Cardiac muscle cell (in vitro differentiated cells and primary cell): ENCODE data around the gene LRRC8E. TPM values are rescaled to one million over a fixed set of nuclear protein-coding genes. Genes with fewer than 3 reads are reported as not detected.
A peak's percentile ranks its signal among the peaks of the same experiment; 100 is the strongest.

Experiments
- DNase-seq, 2 donors: peaks; one replicate each; pipeline versions ENCODE4 v3.0.0 to v3.0.0-alpha.2; 2010 to 2017; ENCODE audit warnings: low read depth in 1 of 2, low spot score in 1 of 2
- H3K27ac ChIP-seq: fragments of 200-600 bp; sonication (generic); 2 replicates; pipeline ENCODE4 v1.5.1; 2016
- H3K27me3 ChIP-seq: fragments of 200-600 bp; sonication (generic); 2 replicates; pipeline ENCODE4 v1.6.0; 2016; ENCODE audit warnings: control low read depth
- H3K36me3 ChIP-seq: fragments of 200-600 bp; sonication (generic); 2 replicates; pipeline ENCODE4 v1.5.1; 2016; ENCODE audit warnings: control low read depth
- H3K4me1 ChIP-seq: fragments of 200-600 bp; sonication (generic); 2 replicates; pipeline ENCODE4 v1.8.1; 2017; ENCODE audit warnings: low read depth, mild to moderate bottlenecking, mixed run types
- H3K4me3 ChIP-seq: fragments of 200-600 bp; sonication (generic); 2 replicates; pipeline ENCODE4 v1.5.1; 2016; ENCODE audit warnings: mild to moderate bottlenecking
- H3K9me3 ChIP-seq: fragments of 200-600 bp; sonication (generic); 2 replicates; pipeline ENCODE4 v1.5.1; 2017; ENCODE audit warnings: low read depth, mild to moderate bottlenecking, control low read depth
- polyA plus RNA-seq: library from polyadenylated mRNA; unstranded; fragments of >200 nt; fragmentation: Nextera tagmentation; extraction: Ambion mirVana; gene quantifications from 2 replicates; pipeline ENCODE4 v1.2.1, GENCODE V29; 2016
- total RNA-seq: library from RNA; depleted of rRNA; stranded (reverse); fragments of >200 nt; gene quantifications from 2 replicates; pipeline ENCODE4 v1.2.3, GENCODE V29; 2016
- TF ChIP-seq, protein P1 (sequence below): IDR thresholded peaks from 2 replicates; pipeline ENCODE4 v1.5.1; 2012; ENCODE audit warnings: low read depth, mild to moderate bottlenecking, low read length

The LRRC8E gene
- total and polyA plus RNA-seq, 2 experiments from 2014 or later = 2.4 TPM; not detected in 1

DNA sequence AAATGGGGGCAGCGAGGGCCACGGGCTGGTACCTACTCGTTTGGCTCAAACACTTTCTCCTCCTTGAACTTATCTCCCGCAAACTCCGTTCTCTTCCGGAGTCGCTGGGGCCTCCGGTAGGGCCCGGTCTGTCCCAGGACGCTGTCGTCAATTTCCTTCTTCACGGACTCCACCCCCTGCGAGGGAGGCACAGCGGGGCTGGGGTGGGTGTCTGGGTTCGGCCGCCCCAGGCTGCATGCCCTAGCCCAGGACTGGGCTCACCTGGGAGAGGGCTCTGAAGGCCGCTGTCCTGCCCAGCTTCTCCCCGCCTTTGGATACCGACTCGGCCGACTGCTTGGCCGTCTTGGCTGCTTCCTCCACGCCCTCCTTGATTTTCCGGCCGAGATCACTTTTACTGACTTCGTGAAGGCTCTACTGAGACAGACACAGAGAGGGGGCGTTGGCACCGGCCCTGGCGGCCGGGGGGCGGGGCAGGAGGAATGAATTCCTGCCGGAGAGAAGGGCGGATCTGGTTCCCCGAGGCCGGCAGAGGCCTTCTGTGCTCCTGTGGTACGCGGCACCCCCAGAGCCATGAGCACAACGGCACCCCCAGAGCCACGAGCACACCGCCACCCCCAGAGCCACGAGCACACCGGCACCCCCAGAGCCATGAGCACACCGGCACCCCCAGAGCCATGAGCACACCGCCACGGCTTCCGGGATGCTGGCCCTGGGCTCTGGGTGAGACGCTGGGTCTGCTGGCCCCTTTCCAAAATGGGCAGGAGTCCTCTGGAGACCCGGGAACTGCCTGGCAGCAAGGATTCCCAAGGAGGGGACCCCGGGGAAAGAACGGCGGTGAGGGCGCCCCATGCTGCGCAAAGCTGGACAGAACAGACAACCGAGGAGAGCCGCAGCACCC lies 45.8 kb downstream of the LRRC8E start:
- DNase-seq = no peak
- H3K36me3 ChIP-seq = peaks cover 52% of the 10 kb centered on the region
- no peaks in the 10 kb centered on the region for H3K9me3 ChIP-seq
- H3K27me3 ChIP-seq = no peaks in the 10 kb centered on the region
- TF ChIP-seq, protein P1, sequence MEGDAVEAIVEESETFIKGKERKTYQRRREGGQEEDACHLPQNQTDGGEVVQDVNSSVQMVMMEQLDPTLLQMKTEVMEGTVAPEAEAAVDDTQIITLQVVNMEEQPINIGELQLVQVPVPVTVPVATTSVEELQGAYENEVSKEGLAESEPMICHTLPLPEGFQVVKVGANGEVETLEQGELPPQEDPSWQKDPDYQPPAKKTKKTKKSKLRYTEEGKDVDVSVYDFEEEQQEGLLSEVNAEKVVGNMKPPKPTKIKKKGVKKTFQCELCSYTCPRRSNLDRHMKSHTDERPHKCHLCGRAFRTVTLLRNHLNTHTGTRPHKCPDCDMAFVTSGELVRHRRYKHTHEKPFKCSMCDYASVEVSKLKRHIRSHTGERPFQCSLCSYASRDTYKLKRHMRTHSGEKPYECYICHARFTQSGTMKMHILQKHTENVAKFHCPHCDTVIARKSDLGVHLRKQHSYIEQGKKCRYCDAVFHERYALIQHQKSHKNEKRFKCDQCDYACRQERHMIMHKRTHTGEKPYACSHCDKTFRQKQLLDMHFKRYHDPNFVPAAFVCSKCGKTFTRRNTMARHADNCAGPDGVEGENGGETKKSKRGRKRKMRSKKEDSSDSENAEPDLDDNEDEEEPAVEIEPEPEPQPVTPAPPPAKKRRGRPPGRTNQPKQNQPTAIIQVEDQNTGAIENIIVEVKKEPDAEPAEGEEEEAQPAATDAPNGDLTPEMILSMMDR = no peak
- no peak overlapping the region for H3K4me3 ChIP-seq
- H3K4me1 ChIP-seq = no peaks in the 10 kb centered on the region
- H3K27ac ChIP-seq = no peak overlapping the region

DNA sequence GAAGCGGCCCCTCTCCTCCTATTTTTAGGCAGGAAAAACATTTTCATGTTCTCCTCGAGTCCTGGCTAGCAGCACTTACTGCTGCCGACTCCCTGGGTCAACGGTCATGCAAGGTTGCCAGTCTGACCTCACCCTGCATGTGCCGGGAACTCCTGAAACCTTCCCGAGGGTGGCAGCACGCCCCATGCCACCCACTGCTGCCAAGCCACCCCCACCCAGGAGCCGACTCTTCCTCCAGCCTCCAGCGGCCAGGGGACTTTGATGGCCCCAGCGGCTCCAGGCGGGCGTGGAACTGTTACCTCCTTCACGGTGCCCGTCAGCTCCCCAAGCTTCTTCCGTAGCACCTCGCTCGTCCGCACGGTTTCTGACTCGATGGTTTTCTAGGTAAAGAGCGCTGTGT lies 46.5 kb downstream of the LRRC8E start:
- H3K36me3 ChIP-seq = peaks cover 52% of the 10 kb centered on the region
- TF ChIP-seq, protein P1 = no peak
- DNase-seq = no peak
- H3K9me3 ChIP-seq = no peaks in the 10 kb centered on the region
- H3K4me3 ChIP-seq = no peak overlapping the region
- no peak overlapping the region for H3K27ac ChIP-seq
- no peaks in the 10 kb centered on the region for H3K27me3 ChIP-seq
- no peaks in the 10 kb centered on the region for H3K4me1 ChIP-seq

DNA sequence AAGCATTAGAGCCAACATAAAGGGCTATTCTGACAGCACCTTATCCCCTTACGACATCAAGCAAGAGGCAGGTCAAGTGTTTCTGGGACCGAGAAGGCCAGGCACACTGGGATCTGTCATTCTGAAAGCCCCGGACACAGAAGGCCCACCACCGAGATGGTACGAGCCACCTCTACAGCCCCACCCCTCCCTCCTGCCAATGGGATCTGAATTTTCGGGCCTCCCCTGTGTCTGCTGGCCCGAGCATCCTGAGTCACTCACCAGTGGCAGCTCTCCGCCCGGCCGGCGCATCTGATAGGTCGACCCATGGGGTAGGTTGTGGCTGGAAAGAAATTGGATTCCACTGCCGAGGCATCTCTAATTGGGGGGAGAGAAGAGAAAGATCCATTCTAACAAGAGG lies 52.5 kb downstream of the LRRC8E start:
- Histone ChIP-seq H3K36me3 (peaks cover 25% of the 10 kb centered on the region), H3K9me3 (no peaks in the 10 kb centered on the region), H3K4me3 (no peak overlapping the region), H3K27me3 (no peaks in the 10 kb centered on the region), H3K27ac (no peak overlapping the region), H3K4me1 (peaks cover 3% of the 10 kb centered on the region)
- TF ChIP-seq, protein P1 = no peak
- no peak for DNase-seq

DNA sequence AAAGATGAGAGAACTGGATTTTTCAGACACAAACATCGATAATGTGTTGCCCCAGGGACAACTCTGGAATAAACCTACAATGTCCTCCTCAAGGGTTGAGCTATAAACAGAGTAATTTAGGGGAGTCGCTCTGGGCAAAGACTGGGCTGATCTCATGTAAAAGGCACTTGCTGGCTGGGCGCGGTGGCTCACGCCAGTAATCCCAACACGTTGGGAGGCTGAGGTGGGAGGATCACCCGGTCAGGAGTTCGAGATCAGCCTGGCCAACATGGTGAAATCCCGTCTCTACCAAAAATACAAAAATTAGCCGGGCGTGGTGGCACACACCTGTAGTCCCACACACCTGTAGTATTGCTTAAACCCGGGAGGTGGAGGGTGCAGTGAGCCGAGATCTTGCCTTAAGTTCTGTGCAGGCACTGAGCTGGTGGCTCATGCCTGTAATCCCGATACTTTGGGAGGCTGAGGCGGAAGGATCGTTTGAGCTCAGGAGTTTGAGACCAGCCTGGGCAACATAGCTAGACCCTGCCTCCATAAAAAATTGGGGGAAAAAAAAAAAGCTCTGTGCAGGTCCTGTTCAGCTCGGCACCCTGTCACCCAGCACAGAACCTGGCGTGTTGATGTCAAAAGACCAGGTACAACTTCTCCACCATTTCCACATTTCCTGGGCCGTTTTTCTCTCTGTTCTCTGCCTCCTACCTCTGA lies 53.7 kb downstream of the LRRC8E start:
- no peak for DNase-seq
- Histone ChIP-seq H3K4me3 (no peak overlapping the region), H3K4me1 (peaks cover 3% of the 10 kb centered on the region), H3K36me3 (peaks cover 13% of the 10 kb centered on the region), H3K27ac (no peak overlapping the region), H3K9me3 (no peaks in the 10 kb centered on the region), H3K27me3 (no peaks in the 10 kb centered on the region)
- TF ChIP-seq, protein P1 = no peak

DNA sequence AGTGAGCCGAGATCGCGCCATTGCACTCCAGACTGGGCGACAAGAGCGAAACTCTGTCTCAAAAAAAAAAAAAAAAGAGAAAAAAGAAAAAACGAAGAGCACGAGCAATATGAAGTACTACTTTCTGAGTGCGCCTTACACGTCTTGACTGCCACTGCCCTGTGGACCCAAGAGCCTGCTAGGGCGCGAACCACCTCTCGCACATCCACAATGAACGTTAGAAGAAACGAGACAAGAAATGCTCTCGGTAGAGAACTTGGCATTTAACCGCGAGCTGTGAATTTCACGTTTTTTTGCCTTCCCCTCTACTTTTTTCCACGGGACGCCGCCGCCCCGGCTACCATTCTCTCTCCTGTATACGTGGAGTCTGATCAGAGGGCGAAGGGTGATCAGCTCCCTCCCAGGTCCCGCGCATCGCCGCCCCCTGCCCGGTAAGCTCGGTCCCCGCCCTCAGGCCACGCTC lies 54.7 kb downstream of the LRRC8E start:
- Histone ChIP-seq H3K4me1 (peaks cover 3% of the 10 kb centered on the region), H3K27me3 (no peaks in the 10 kb centered on the region), H3K27ac (peak overlapping the region; percentile 99), H3K9me3 (no peaks in the 10 kb centered on the region), H3K4me3 (peak overlapping the region; percentile 75), H3K36me3 (peaks cover 9% of the 10 kb centered on the region)
- TF ChIP-seq, protein P1 = no peak
- peak in 1 of 2 donors; percentile 13 for DNase-seq
